Measurements from ENCODE around the gene C20orf204.

DNA sequence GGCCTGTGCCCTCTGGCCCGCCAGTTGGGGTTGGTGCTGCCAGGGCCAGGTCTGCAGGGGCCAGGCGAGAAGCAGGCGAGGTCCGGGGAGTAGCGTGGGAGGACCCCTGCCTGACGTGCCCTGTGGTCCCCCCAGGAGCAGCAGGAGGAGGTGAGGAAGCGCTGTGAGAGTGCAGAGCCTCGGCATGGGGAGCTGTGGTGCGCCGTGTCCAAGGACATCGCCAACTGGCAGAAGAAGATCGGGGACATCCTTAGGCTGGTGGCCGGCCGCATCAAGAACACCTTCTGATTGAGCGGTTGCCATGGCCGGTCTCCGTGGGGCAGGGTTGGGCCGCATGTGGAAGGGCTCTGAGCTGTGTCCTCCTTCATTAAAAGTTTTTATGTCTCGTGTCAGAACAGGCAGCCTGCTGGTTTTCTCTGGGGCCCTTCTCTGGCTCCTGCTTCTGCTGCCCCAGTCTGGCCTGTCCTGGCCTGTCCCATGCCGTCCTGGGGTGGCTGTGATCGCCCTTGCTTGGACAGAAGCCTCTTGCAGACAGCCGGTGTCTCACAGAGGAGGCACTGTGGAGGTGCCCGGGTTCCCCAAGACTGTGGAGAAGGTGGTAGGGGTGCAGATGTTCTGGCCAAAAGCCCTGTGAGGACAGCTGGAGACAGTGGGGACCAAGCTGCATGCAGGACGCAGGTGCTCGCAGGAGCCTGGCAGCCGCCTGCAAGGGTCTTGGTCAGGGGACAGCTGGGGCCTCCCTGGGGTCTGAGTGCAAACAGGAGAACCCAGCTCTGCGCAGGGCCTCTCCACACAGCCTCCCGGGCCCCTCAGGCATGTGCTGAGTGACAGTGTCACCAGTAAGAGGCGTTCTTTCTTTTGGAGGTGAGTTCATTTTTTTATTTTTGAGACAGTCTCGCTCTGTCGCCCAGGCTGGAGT lies 3.0 kb upstream of the C20orf204 start:
- TF ChIP-seq EP300 (IDR thresholded peaks at IDR 0.05): no peak
- TF ChIP-seq, protein P1, sequence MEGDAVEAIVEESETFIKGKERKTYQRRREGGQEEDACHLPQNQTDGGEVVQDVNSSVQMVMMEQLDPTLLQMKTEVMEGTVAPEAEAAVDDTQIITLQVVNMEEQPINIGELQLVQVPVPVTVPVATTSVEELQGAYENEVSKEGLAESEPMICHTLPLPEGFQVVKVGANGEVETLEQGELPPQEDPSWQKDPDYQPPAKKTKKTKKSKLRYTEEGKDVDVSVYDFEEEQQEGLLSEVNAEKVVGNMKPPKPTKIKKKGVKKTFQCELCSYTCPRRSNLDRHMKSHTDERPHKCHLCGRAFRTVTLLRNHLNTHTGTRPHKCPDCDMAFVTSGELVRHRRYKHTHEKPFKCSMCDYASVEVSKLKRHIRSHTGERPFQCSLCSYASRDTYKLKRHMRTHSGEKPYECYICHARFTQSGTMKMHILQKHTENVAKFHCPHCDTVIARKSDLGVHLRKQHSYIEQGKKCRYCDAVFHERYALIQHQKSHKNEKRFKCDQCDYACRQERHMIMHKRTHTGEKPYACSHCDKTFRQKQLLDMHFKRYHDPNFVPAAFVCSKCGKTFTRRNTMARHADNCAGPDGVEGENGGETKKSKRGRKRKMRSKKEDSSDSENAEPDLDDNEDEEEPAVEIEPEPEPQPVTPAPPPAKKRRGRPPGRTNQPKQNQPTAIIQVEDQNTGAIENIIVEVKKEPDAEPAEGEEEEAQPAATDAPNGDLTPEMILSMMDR (IDR thresholded peaks at IDR 0.05): no peak
- no peak for TF ChIP-seq POLR2A (IDR thresholded peaks at IDR 0.05)

All from tibial nerve (tissue), 4 donors.